IMR-90 (cell line): ENCODE measurements around the gene SMIM12. TPM values are rescaled to one million over a fixed set of nuclear protein-coding genes. Genes with fewer than 3 reads are reported as not detected.

Experiments
- ATAC-seq: fragments of 200-7000 bp; cut with Tn5 transposase; 2 replicates; pipeline ENCODE4 v1.9.1; 2020; ENCODE audit warnings: low read depth, mild to moderate bottlenecking, moderate library complexity
- BruUV-seq: library from RNA; stranded (reverse); fragments of 400-500 nt; replicated peaks from 2 replicates; lab custom pipeline; 2021; lab: Mats Ljungman, UMichigan
- CTCF ChIA-PET: fragments of 300-600 bp; formaldehyde crosslinking; extraction: SDS; loops from one replicate; lab custom pipeline; 2021; ENCODE audit warnings: antibody characterized with exemption; lab: Yijun Ruan, JAX
- POLR2A ChIA-PET: fragments of 300-600 bp; sonication (Branson Sonifier 250); formaldehyde crosslinking; loops from one replicate; lab custom pipeline; 2022; ENCODE audit warnings: antibody characterized with exemption; ENCODE audit not compliant: unreplicated experiment; lab: Charles Lee
- DNase-seq: peaks from one replicate; pipeline ENCODE4 v3.0.0; 2013
- H2AFZ ChIP-seq: replicated peaks from 2 replicates; pipeline ENCODE3; 2013; ENCODE audit warnings: low read length, mild to moderate bottlenecking; ENCODE audit not compliant: poor library complexity
- H2AK5ac ChIP-seq: 2 replicates; pipeline ENCODE4 v1.6.1; 2013; ENCODE audit warnings: low read depth, low read length, inconsistent platforms
- H2AK9ac ChIP-seq: replicated peaks from 2 replicates; pipeline ENCODE3; 2013; ENCODE audit warnings: mild to moderate bottlenecking, low read depth, low read length, moderate library complexity; ENCODE audit not compliant: poor library complexity
- H2BK120ac ChIP-seq: 2 replicates; pipeline ENCODE4 v1.6.1; 2013; ENCODE audit warnings: low read depth, low read length, inconsistent platforms
- H2BK15ac ChIP-seq: 3 replicates; pipeline ENCODE4 v1.6.1; 2013; ENCODE audit warnings: low read depth, low read length, inconsistent platforms
- H2BK20ac ChIP-seq: 2 replicates; pipeline ENCODE4 v1.6.1; 2013; ENCODE audit warnings: low read depth, mild to moderate bottlenecking, inconsistent platforms, low read length, moderate library complexity
- H2BK5ac ChIP-seq: 2 replicates; pipeline ENCODE4 v1.6.1; 2013; ENCODE audit warnings: mild to moderate bottlenecking, low read depth, low read length, inconsistent platforms; ENCODE audit not compliant: poor library complexity, severe bottlenecking
- H3K14ac ChIP-seq: replicated peaks from 2 replicates; pipeline ENCODE4 v1.6.1; 2013; ENCODE audit warnings: low read depth, low read length, inconsistent platforms
- H3K18ac ChIP-seq: 2 replicates; pipeline ENCODE4 v1.6.1; 2013; ENCODE audit warnings: low read depth, low read length, control low read depth
- H3K23ac ChIP-seq: 2 replicates; pipeline ENCODE4 v1.6.1; 2013; ENCODE audit warnings: low read depth, low read length, inconsistent platforms
- H3K27ac ChIP-seq: 2 replicates; pipeline ENCODE4 v1.5.1; 2013; ENCODE audit warnings: mild to moderate bottlenecking, control low read depth, low read length; ENCODE audit not compliant: insufficient read depth
- H3K27me3 ChIP-seq: 2 replicates; pipeline ENCODE4 v1.6.1; 2013; ENCODE audit warnings: low read length; ENCODE audit not compliant: control insufficient read depth, insufficient read depth
- H3K36me3 ChIP-seq: 2 replicates; pipeline ENCODE4 v1.6.1; 2013; ENCODE audit warnings: low read length, mixed read lengths; ENCODE audit not compliant: control insufficient read depth, insufficient read depth
- H3K4ac ChIP-seq: 2 replicates; pipeline ENCODE4 v1.6.1; 2013; ENCODE audit warnings: low read depth, low read length, inconsistent platforms
- H3K4me1 ChIP-seq: 2 replicates; pipeline ENCODE4 v1.6.1; 2013; ENCODE audit warnings: low read length, mixed read lengths; ENCODE audit not compliant: control insufficient read depth, insufficient read depth
- H3K4me2 ChIP-seq: 2 replicates; pipeline ENCODE4 v1.6.1; 2013; ENCODE audit warnings: low read depth, mild to moderate bottlenecking, control low read depth, low read length, moderate library complexity
- H3K4me3 ChIP-seq: 2 replicates; pipeline ENCODE4 v1.5.1; 2013; ENCODE audit warnings: low read depth, mild to moderate bottlenecking, control low read depth, low read length, moderate library complexity; ENCODE audit not compliant: insufficient read depth
- H3K56ac ChIP-seq: 2 replicates; pipeline ENCODE4 v1.6.1; 2013; ENCODE audit warnings: low read length, inconsistent platforms; ENCODE audit not compliant: insufficient read depth; ENCODE audit errors: extremely low read depth
- H3K79me1 ChIP-seq, 2 experiments: 2 replicates each; pipeline ENCODE4 v1.6.1; 2013; ENCODE audit warnings: low read length in 2 of 2, inconsistent platforms in 1 of 2, low read depth in 1 of 2
- H3K9ac ChIP-seq: 2 replicates; pipeline ENCODE4 v1.6.1; 2013; ENCODE audit warnings: low read depth, low read length, control low read depth
- H3K9me1 ChIP-seq: 2 replicates; pipeline ENCODE4 v1.6.1; 2013; ENCODE audit warnings: low read length, inconsistent platforms; ENCODE audit not compliant: insufficient read depth
- H3K9me3 ChIP-seq: 2 replicates; pipeline ENCODE4 v1.6.1; 2013; ENCODE audit warnings: low read length; ENCODE audit not compliant: control insufficient read depth, insufficient read depth
- H4K20me1 ChIP-seq: 2 replicates; pipeline ENCODE4 v1.6.1; 2013; ENCODE audit warnings: low read length, inconsistent platforms; ENCODE audit not compliant: insufficient read depth
- H4K5ac ChIP-seq: 2 replicates; pipeline ENCODE4 v1.6.1; 2013; ENCODE audit warnings: mild to moderate bottlenecking, low read depth, low read length, control low read depth
- H4K8ac ChIP-seq, 2 experiments: 2 replicates each; pipeline ENCODE4 v1.6.1; 2013; ENCODE audit warnings: low read depth in 2 of 2, low read length in 2 of 2, control low read depth in 1 of 2, inconsistent platforms in 1 of 2
- H4K91ac ChIP-seq: 2 replicates; pipeline ENCODE4 v1.6.1; 2013; ENCODE audit warnings: low read depth, low read length, inconsistent platforms; ENCODE audit not compliant: insufficient read depth
- BHLHE40 ChIP-seq: fragments of 150-350 bp; IDR thresholded peaks from 2 replicates; pipeline ENCODE4 v1.6.1; 2016; ENCODE audit warnings: mild to moderate bottlenecking, low read depth, low read length
- CEBPB ChIP-seq: IDR thresholded peaks from 2 replicates; pipeline ENCODE4 v1.6.1; 2012; ENCODE audit warnings: low read depth, low read length, improper control_type of control experiment
- CHD1 ChIP-seq: IDR thresholded peaks from 2 replicates; pipeline ENCODE4 v1.6.1; 2012; ENCODE audit warnings: low read depth, low read length, improper control_type of control experiment
- CTCF ChIP-seq: conservative IDR thresholded peaks from 2 replicates; pipeline ENCODE4 v1.5.1; 2012; ENCODE audit warnings: mild to moderate bottlenecking, low read depth, low read length, improper control_type of control experiment
- ELK1 ChIP-seq: fragments of 150-350 bp; IDR thresholded peaks from 2 replicates; pipeline ENCODE4 v1.6.1; 2016; ENCODE audit warnings: low read depth, mild to moderate bottlenecking, low read length, moderate library complexity, borderline replicate concordance
- FOS ChIP-seq: fragments of 150-350 bp; IDR thresholded peaks from 2 replicates; pipeline ENCODE4 v1.6.1; 2016; ENCODE audit warnings: low read depth, low read length
- MAFK ChIP-seq: IDR thresholded peaks from 2 replicates; pipeline ENCODE4 v1.6.1; 2012; ENCODE audit warnings: low read depth, low read length, improper control_type of control experiment
- MAZ ChIP-seq: IDR thresholded peaks from 2 replicates; pipeline ENCODE4 v1.6.1; 2012; ENCODE audit warnings: low read depth, mild to moderate bottlenecking, low read length, improper control_type of control experiment, moderate library complexity, borderline replicate concordance
- MXI1 ChIP-seq: IDR thresholded peaks from 2 replicates; pipeline ENCODE4 v1.6.1; 2012; ENCODE audit warnings: low read depth, mild to moderate bottlenecking, low read length, moderate library complexity, borderline replicate concordance
- NFE2L2 ChIP-seq: fragments of 150-350 bp; IDR thresholded peaks from 2 replicates; pipeline ENCODE4 v1.6.1; 2016; ENCODE audit warnings: low read depth, mild to moderate bottlenecking, low read length
- POLR2A ChIP-seq: IDR thresholded peaks from 2 replicates; pipeline ENCODE4 v1.6.1; 2012; ENCODE audit warnings: mild to moderate bottlenecking, low read depth, low read length
- RAD21 ChIP-seq: IDR thresholded peaks from 2 replicates; pipeline ENCODE4 v1.6.1; 2012; ENCODE audit warnings: low read length, improper control_type of control experiment
- RCOR1 ChIP-seq: IDR thresholded peaks from 2 replicates; pipeline ENCODE4 v1.6.1; 2012; ENCODE audit warnings: mild to moderate bottlenecking, low read length, improper control_type of control experiment; ENCODE audit not compliant: insufficient replicate concordance
- RFX5 ChIP-seq: IDR thresholded peaks from 2 replicates; pipeline ENCODE4 v1.8.0; 2012; ENCODE audit warnings: low read depth, mild to moderate bottlenecking, low read length, moderate library complexity
- SMC3 ChIP-seq: fragments of 150-350 bp; IDR thresholded peaks from 2 replicates; pipeline ENCODE4 v1.6.1; 2016; ENCODE audit warnings: low read depth, mild to moderate bottlenecking, antibody characterized with exemption, low read length, moderate library complexity
- USF2 ChIP-seq: fragments of 150-350 bp; IDR thresholded peaks from 2 replicates; pipeline ENCODE4 v1.6.1; 2017; ENCODE audit warnings: mild to moderate bottlenecking, antibody characterized with exemption, low read length, low read depth
- WGBS, 2 experiments: methylation state at CpG; one replicate each; pipeline versions ENCODE4 v1.1.5 to v1.1.7; 2013; ENCODE audit warnings: missing lambda C conversion rate in 2 of 2; ENCODE audit not compliant: insufficient read length in 1 of 2; ENCODE audit errors: extremely low coverage in 2 of 2; 5-methylcytosine and 5-hydroxymethylcytosine counted together
- dilution Hi-C: fragments of 300-500 bp; cut with HindIII; formaldehyde crosslinking; loops from one replicate; pipeline ENCODE4 v1.14.3; 2018; ENCODE audit warnings: low sequenced_read_pairs; ENCODE audit not compliant: unreplicated experiment
- in situ Hi-C: fragments of 300-500 bp; cut with MboI; formaldehyde crosslinking; loops from 3 replicates; pipeline ENCODE4 v1.14.3; 2019; ENCODE audit warnings: low sequenced_read_pairs, inconsistent platforms, mixed read lengths
- intact Hi-C: fragments of 100-400 bp; cut with micrococcal nuclease; formaldehyde crosslinking; loops from 2 replicates; pipeline ENCODE4 v1.10.0; 2022
- polyA plus RNA-seq, 3 experiments: library from polyadenylated mRNA; depleted of rRNA; stranded (reverse); fragments of >200 nt; gene quantifications; 2 replicates each; pipeline ENCODE4 v1.2.3, GENCODE V29; 2012; ENCODE audit warnings: low replicate concordance in 1 of 3
- total RNA-seq: library from RNA; depleted of rRNA; stranded (reverse); fragments of >200 nt; gene quantifications from 2 replicates; pipeline ENCODE4 v1.2.3, GENCODE V29; 2012

Gene SMIM12
- total and polyA plus RNA-seq, 2 of the 4 experiments (the other 2 are of a cell fraction): 31.9 to 44.4 TPM

GRCh38 chr1:34905098-34905459 lies 45.5 kb upstream of the SMIM12 start:
- Histone ChIP-seq H2BK120ac (no peak overlapping the region), H3K14ac (no peak overlapping the region), H3K9me3 (no peaks in the 10 kb centered on the region), H3K23ac (no peak overlapping the region), H2AK9ac (no peak overlapping the region), H3K56ac (no peak overlapping the region), H3K4ac (no peak overlapping the region), H3K79me1 (no peaks in the 10 kb centered on the region), H3K27me3 (peaks cover 10% of the 10 kb centered on the region), H4K91ac (no peak overlapping the region), H2AFZ (no peak overlapping the region), H3K36me3 (no peaks in the 10 kb centered on the region), H2BK15ac (no peak overlapping the region), H3K9ac (no peak overlapping the region), H4K8ac (no peak overlapping the region), H3K4me2 (no peak overlapping the region), H2AK5ac (no peak overlapping the region), H3K4me3 (no peak overlapping the region), H2BK20ac (no peak overlapping the region), H3K18ac (no peak overlapping the region), H4K5ac (no peak overlapping the region), H4K20me1 (no peaks in the 10 kb centered on the region), H3K4me1 (no peaks in the 10 kb centered on the region), H3K9me1 (no peaks in the 10 kb centered on the region), H3K27ac (no peak overlapping the region), H2BK5ac (no peak overlapping the region)
- BruUV-seq: no TSS peak
- ChIA-PET POLR2A (no interaction called here), CTCF (no interaction called here)
- DNase-seq: no peak
- no peak for TF ChIP-seq MAZ
- TF ChIP-seq RAD21: no peak
- no peak for TF ChIP-seq ELK1
- no peak for TF ChIP-seq RFX5
- no peak for TF ChIP-seq SMC3
- TF ChIP-seq FOS: no peak
- no peak for TF ChIP-seq MXI1
- no peak for TF ChIP-seq RCOR1
- TF ChIP-seq POLR2A: no peak
- no peak for TF ChIP-seq CTCF
- no peak for TF ChIP-seq CHD1
- TF ChIP-seq BHLHE40: no peak
- no peak for TF ChIP-seq USF2
- TF ChIP-seq CEBPB: no peak
- TF ChIP-seq MAFK: no peak
- no peak for TF ChIP-seq NFE2L2
- intact Hi-C loops (no loop called here), dilution Hi-C loops (no loop called here), in situ Hi-C loops (no loop called here)
- 68% methylated on average over 7 of the region's 12 CpGs; no CpG with 5 or more reads in 1 of the 2 experiments for WGBS, 2 experiments
- ATAC-seq: no peak
